IPS DF 6.9 (cell line): ENCODE results near the gene CCSER1.
A peak's percentile ranks its signal among the peaks of the same experiment; 100 is the strongest.
"Not testable (repeated sequence)": the region's sequence is repeated elsewhere in the genome, so short reads cannot be mapped to it uniquely, and the experiment has no call there.

Experiments used
- DNase-seq: peaks from one replicate; pipeline ENCODE4 v3.0.0-alpha.2; 2013; ENCODE audit warnings: low read depth, low spot score
- H3K27ac ChIP-seq: one replicate; pipeline ENCODE4 v1.5.1; 2013; ENCODE audit warnings: low read length, control low read depth
- H3K27me3 ChIP-seq: 2 replicates; pipeline ENCODE4 v1.6.1; 2013; ENCODE audit warnings: mild to moderate bottlenecking, low read length; ENCODE audit not compliant: control insufficient read depth, insufficient read depth
- H3K36me3 ChIP-seq: 2 replicates; pipeline ENCODE4 v1.6.1; 2013; ENCODE audit warnings: low read length; ENCODE audit not compliant: control insufficient read depth, insufficient read depth
- H3K4me1 ChIP-seq: 2 replicates; pipeline ENCODE4 v1.6.1; 2013; ENCODE audit warnings: low read length; ENCODE audit not compliant: control insufficient read depth, insufficient read depth
- H3K4me3 ChIP-seq: 2 replicates; pipeline ENCODE4 v1.5.1; 2013; ENCODE audit warnings: mild to moderate bottlenecking, low read length
- H3K9me3 ChIP-seq: 2 replicates; pipeline ENCODE4 v1.6.1; 2013; ENCODE audit warnings: low read length, inconsistent platforms; ENCODE audit not compliant: control insufficient read depth, insufficient read depth
- WGBS: extraction: QIAGEN DNeasy Blood & Tissue Kit; methylation state at CpG from one replicate; pipeline ENCODE4 v1.1.7; 2013; ENCODE audit warnings: mixed read lengths, missing lambda C conversion rate; ENCODE audit not compliant: insufficient read length, insufficient coverage; 5-methylcytosine and 5-hydroxymethylcytosine counted together

The CCSER1 gene

DNA sequence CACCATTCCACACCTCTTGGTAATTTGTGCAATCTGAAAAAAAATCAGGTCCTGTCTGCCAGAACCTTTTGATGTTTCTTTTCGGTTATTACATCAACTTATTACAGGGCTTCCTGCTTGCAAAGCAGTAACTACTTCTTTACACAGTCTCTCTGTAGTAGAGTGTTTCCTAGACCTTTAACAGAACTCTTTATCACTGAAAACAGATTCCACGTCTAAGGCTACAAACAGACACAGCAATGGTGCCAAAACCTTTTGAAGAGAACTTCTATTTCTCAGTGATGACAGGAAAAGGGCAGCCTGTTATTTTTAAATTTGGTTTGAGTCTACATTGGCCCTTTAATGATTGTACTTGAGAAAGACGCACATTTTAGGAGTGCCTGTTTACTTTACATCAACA, 1463.1 kb downstream of the CCSER1 start:
- WGBS, result no CpG with 5 or more reads among the region's 3 CpGs
- H3K4me1 ChIP-seq, result no peaks in the 10 kb centered on the region

GRCh38 chr4:91592125-91592524, 1464.9 kb downstream of the CCSER1 start:
- Histone ChIP-seq H3K4me3 (no peak overlapping the region), H3K27ac (no peak overlapping the region), H3K9me3 (no peaks in the 10 kb centered on the region), H3K4me1 (no peaks in the 10 kb centered on the region), H3K27me3 (no peaks in the 10 kb centered on the region), H3K36me3 (no peaks in the 10 kb centered on the region)
- WGBS, result no CpG with 5 or more reads among the region's 4 CpGs
- DNase-seq, result no peak

More for the DNA sequence above, 1463.1 kb downstream of the CCSER1 start:
- no peak overlapping the region for H3K4me3 ChIP-seq
- H3K27ac ChIP-seq, result no peak overlapping the region
- no peaks in the 10 kb centered on the region for H3K27me3 ChIP-seq
- H3K9me3 ChIP-seq, result no peaks in the 10 kb centered on the region
- no peak for DNase-seq
- no peaks in the 10 kb centered on the region for H3K36me3 ChIP-seq

- Histone ChIP-seq H3K36me3 (no peaks in the 10 kb centered on the region), H3K4me1 (no peaks in the 10 kb centered on the region), H3K27me3 (no peaks in the 10 kb centered on the region), H3K4me3 (no peak overlapping the region), H3K27ac (no peak overlapping the region), H3K9me3 (no peaks in the 10 kb centered on the region)
- no peak for DNase-seq
- no CpG with 5 or more reads among the region's 2 CpGs for WGBS
These were observed 1469.5 kb downstream of the CCSER1 start for GRCh38 chr4:91596718-91597117.

GRCh38 chr4:91598696-91599095, 1471.5 kb downstream of the CCSER1 start:
- no peak for DNase-seq
- Histone ChIP-seq H3K4me3 (no peak overlapping the region), H3K36me3 (no peaks in the 10 kb centered on the region), H3K27me3 (no peaks in the 10 kb centered on the region), H3K9me3 (no peaks in the 10 kb centered on the region), H3K27ac (no peak overlapping the region), H3K4me1 (no peaks in the 10 kb centered on the region)
- WGBS, result no CpG with 5 or more reads among the region's 8 CpGs

DNA sequence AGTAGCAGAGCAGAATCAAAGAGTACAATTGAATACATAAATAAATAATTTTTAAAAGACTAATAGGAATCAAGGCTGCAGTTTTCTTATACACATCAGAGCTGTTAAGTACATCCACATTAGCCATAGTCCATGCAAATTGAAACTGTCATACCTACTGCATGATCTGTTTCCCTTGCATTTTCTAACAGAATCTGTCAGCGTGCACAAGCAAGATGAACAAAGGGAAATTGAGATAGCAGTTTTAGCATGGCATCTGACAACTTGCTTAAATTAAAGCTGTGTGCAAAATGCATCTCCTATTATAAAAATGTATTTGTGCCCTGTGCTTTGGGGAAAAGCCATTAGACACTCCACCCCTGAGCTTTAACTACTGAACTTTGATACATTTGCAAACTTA, 1473.1 kb downstream of the CCSER1 start:
- no CpG with 5 or more reads among the region's 1 CpG for WGBS
- H3K36me3 ChIP-seq, result no peaks in the 10 kb centered on the region
- no peaks in the 10 kb centered on the region for H3K27me3 ChIP-seq
- no peaks in the 10 kb centered on the region for H3K4me1 ChIP-seq
- DNase-seq, result no peak
- no peak overlapping the region for H3K4me3 ChIP-seq
- no peaks in the 10 kb centered on the region for H3K9me3 ChIP-seq
- no peak overlapping the region for H3K27ac ChIP-seq

DNA sequence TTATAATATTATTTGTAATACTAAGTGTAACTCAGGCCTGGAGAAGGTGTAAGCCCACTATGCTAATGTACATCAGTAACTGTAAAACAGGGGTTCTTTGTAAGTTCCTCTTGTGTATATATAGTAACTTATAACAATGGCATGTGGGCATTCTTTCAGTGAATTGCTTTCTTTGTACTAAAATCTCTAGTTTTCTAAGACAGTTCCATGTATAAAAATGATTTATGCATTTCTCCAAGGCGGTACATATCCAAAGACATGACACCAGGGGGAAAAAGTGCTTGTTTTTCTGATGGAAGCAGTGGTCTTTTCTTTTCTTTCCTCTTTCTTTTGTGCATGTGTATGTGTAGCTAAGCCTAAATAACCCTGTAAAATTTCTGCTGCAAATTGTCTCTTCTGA, 1474.2 kb downstream of the CCSER1 start:
- WGBS, result no CpG with 5 or more reads among the region's 1 CpG
- no peak overlapping the region for H3K27ac ChIP-seq
- no peaks in the 10 kb centered on the region for H3K36me3 ChIP-seq
- H3K27me3 ChIP-seq, result no peaks in the 10 kb centered on the region
- DNase-seq, result no peak
- H3K9me3 ChIP-seq, result no peaks in the 10 kb centered on the region
- no peaks in the 10 kb centered on the region for H3K4me1 ChIP-seq
- H3K4me3 ChIP-seq, result no peak overlapping the region

DNA sequence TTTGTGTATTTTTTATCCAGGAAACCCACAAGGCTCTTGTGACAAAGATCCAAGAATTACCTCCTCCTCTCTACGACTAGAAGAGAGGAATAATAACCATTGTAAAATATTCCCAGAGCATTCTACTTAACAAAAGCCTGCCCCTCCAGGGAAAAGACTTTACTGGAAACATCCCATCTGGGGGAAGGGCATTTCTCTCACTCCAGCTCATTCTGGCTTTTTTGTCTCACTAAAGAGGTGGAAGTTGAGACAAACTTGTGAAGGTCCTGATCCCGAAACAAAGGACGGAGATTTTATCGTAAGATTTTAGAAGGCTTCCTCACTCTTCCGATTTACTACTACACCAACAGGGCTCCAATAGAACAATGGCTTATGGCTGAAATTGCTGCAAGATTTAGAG, 1484.6 kb downstream of the CCSER1 start:
- H3K4me1 ChIP-seq, result no peaks in the 10 kb centered on the region; the same call in 1 of the 2 replicates
- DNase-seq, result no peak
- H3K27ac ChIP-seq, result no peak overlapping the region
- H3K36me3 ChIP-seq, result no peaks in the 10 kb centered on the region
- no peak overlapping the region for H3K4me3 ChIP-seq
- H3K9me3 ChIP-seq, result no peaks in the 10 kb centered on the region
- no CpG with 5 or more reads among the region's 5 CpGs for WGBS
- no peaks in the 10 kb centered on the region for H3K27me3 ChIP-seq

GRCh38 chr4:91620952-91621351, 1493.8 kb downstream of the CCSER1 start:
- no CpG with 5 or more reads among the region's 1 CpG for WGBS
- Histone ChIP-seq H3K27ac (no peak overlapping the region), H3K4me3 (no peak overlapping the region), H3K4me1 (peaks cover 2% of the 10 kb centered on the region; the same call in 1 of the 2 replicates), H3K9me3 (no peaks in the 10 kb centered on the region), H3K36me3 (no peaks in the 10 kb centered on the region; the same call in 1 of the 2 replicates), H3K27me3 (no peaks in the 10 kb centered on the region)
- no peak for DNase-seq

GRCh38 chr4:91621446-91621845, 1494.3 kb downstream of the CCSER1 start:
- no CpG with 5 or more reads among the region's 1 CpG for WGBS
- H3K27ac ChIP-seq, result no peak overlapping the region
- no peak for DNase-seq
- peaks cover 2% of the 10 kb centered on the region; the same call in 1 of the 2 replicates for H3K4me1 ChIP-seq
- H3K27me3 ChIP-seq, result no peaks in the 10 kb centered on the region
- no peaks in the 10 kb centered on the region for H3K9me3 ChIP-seq
- H3K36me3 ChIP-seq, result no peaks in the 10 kb centered on the region; the same call in 1 of the 2 replicates
- H3K4me3 ChIP-seq, result no peak overlapping the region

- Histone ChIP-seq H3K27me3 (no peaks in the 10 kb centered on the region), H3K4me1 (peaks cover 2% of the 10 kb centered on the region; the same call in 1 of the 2 replicates), H3K36me3 (no peaks in the 10 kb centered on the region; the same call in 1 of the 2 replicates), H3K27ac (no peak overlapping the region), H3K9me3 (no peaks in the 10 kb centered on the region), H3K4me3 (no peak overlapping the region)
- DNase-seq, result no peak
- no CpG with 5 or more reads among the region's 3 CpGs for WGBS
These were observed 1495.9 kb downstream of the CCSER1 start for GRCh38 chr4:91622925-91623602.

- not testable (repeated sequence) for H3K9me3 ChIP-seq, H3K27me3 ChIP-seq, DNase-seq, H3K36me3 ChIP-seq, H3K27ac ChIP-seq, H3K4me1 ChIP-seq
- H3K4me3 ChIP-seq, result peak overlapping the region; percentile 98; the same call in 1 of the 2 replicates
- WGBS, result no CpG with 5 or more reads among the region's 4 CpGs
These were observed 1496.4 kb downstream of the CCSER1 start for GRCh38 chr4:91623603-91623967.
